B cell (primary cell): Measurements from ENCODE around the gene ACAA2. TPM values are rescaled to one million over a fixed set of nuclear protein-coding genes. Genes with fewer than 3 reads are reported as not detected.

ENCODE experiments used
- ATAC-seq: fragments of 200-7000 bp; cut with Tn5 transposase; one replicate; pipeline ENCODE4 v1.10.0; 2021; ENCODE audit warnings: low read depth, mild to moderate bottlenecking, moderate number of reproducible peaks, moderate library complexity
- CTCF ChIA-PET: fragments of 350-600 bp; sonication (Branson Sonifier 250); formaldehyde crosslinking; loops from one replicate; lab custom pipeline; 2021; ENCODE audit warnings: antibody characterized with exemption, inconsistent platforms; lab: Charles Lee
- POLR2A ChIA-PET: fragments of 350-600 bp; sonication (Branson Sonifier 250); formaldehyde crosslinking; loops from one replicate; lab custom pipeline; 2021; ENCODE audit warnings: antibody characterized with exemption; lab: Charles Lee
- DNase-seq: peaks from one replicate; pipeline ENCODE4 v3.0.0; 2013
- H2AFZ ChIP-seq: 2 replicates; pipeline ENCODE4 v1.6.1; 2012; ENCODE audit warnings: mild to moderate bottlenecking, low read depth, low read length; ENCODE audit not compliant: insufficient read depth, poor library complexity, severe bottlenecking
- H3K27ac ChIP-seq, 2 donors: 1 replicate in 1 of 2; 2 replicates in 1 of 2; pipeline ENCODE4 v1.5.1; 2012 to 2013; ENCODE audit warnings: low read length in 2 of 2, mild to moderate bottlenecking in 2 of 2, moderate library complexity in 1 of 2
- H3K27me3 ChIP-seq, 4 experiments: fragments of 200-600 bp in 1 of 4; sonication (generic) in 1 of 4; replicated peaks in 1 of 4; 1 replicate in 2 of 4; 2 replicates in 2 of 4; pipeline versions ENCODE4 v1.6.1 to v1.7.0; 2013 to 2016; ENCODE audit warnings: low read length in 3 of 4, mild to moderate bottlenecking in 2 of 4, mixed read lengths in 1 of 4, moderate library complexity in 1 of 4; ENCODE audit not compliant: insufficient read depth in 4 of 4, control insufficient read depth in 3 of 4; ENCODE audit errors: control extremely low read depth in 1 of 4
- H3K36me3 ChIP-seq, 2 experiments: replicated peaks in 1 of 2; 1 replicate in 1 of 2; 2 replicates in 1 of 2; pipeline versions ENCODE4 v1.6.1 to v1.7.1; 2013; ENCODE audit warnings: low read length in 1 of 2; ENCODE audit not compliant: insufficient read depth in 2 of 2, control insufficient read depth in 1 of 2; ENCODE audit errors: control extremely low read depth in 1 of 2, extremely low read depth in 1 of 2
- H3K4me1 ChIP-seq, 2 donors: fragments of 200-600 bp in 1 of 2; sonication (generic) in 1 of 2; 1 replicate in 1 of 2; 2 replicates in 1 of 2; pipeline versions ENCODE4 v1.5.1 to v1.6.1; 2013 to 2017; ENCODE audit warnings: low read length in 2 of 2; ENCODE audit not compliant: control insufficient read depth in 2 of 2, insufficient read depth in 2 of 2
- H3K4me2 ChIP-seq: replicated peaks from 2 replicates; pipeline ENCODE3; 2012; ENCODE audit warnings: mild to moderate bottlenecking, low read depth, low read length; ENCODE audit not compliant: poor library complexity, severe bottlenecking
- H3K4me3 ChIP-seq, 5 experiments: fragments of 200-600 bp in 1 of 5; sonication (generic) in 1 of 5; 1 replicate in 3 of 5; 2 replicates in 2 of 5; pipeline versions ENCODE4 v1.5.1 to v1.7.0; 2011 to 2016; ENCODE audit warnings: low read length in 4 of 5, mild to moderate bottlenecking in 4 of 5, low read depth in 2 of 5, control low read depth in 1 of 5, moderate library complexity in 1 of 5; ENCODE audit not compliant: insufficient read depth in 1 of 5; ENCODE audit errors: control extremely low read depth in 1 of 5, extremely low read depth in 1 of 5
- H3K79me2 ChIP-seq: fragments of 200-600 bp; sonication (generic); one replicate; pipeline ENCODE4 v1.6.0; 2016; ENCODE audit warnings: low read length; ENCODE audit not compliant: control insufficient read depth, insufficient read depth
- H3K9ac ChIP-seq: fragments of 200-600 bp; sonication (generic); 2 replicates; pipeline ENCODE4 v1.6.1; 2017; ENCODE audit warnings: mild to moderate bottlenecking, low read length, moderate library complexity
- H3K9me3 ChIP-seq, 3 donors: one replicate each; pipeline versions ENCODE4 v1.6.1 to v1.7.1; 2013; ENCODE audit warnings: low read length in 2 of 3; ENCODE audit not compliant: control insufficient read depth in 2 of 3, insufficient read depth in 1 of 3; ENCODE audit errors: control extremely low read depth in 1 of 3
- H4K20me1 ChIP-seq: 2 replicates; pipeline ENCODE4 v1.6.0; 2012; ENCODE audit warnings: mild to moderate bottlenecking, low read length; ENCODE audit not compliant: insufficient read depth, control insufficient read depth, poor library complexity, severe bottlenecking
- H3K27ac Mint-ChIP-seq: one replicate; pipeline ENCODE4 v1.8.0; 2021; ENCODE audit warnings: mixed read lengths
- H3K27me3 Mint-ChIP-seq: one replicate; pipeline ENCODE4 v1.8.0; 2021; ENCODE audit warnings: mixed read lengths
- H3K4me1 Mint-ChIP-seq: one replicate; pipeline ENCODE4 v1.8.0; 2021; ENCODE audit warnings: mixed read lengths
- H3K4me3 Mint-ChIP-seq: one replicate; pipeline ENCODE4 v1.8.0; 2021; ENCODE audit warnings: mixed read lengths
- H3K9me3 Mint-ChIP-seq: one replicate; pipeline ENCODE4 v1.8.0; 2022; ENCODE audit warnings: mixed read lengths; ENCODE audit not compliant: insufficient read depth
- CTCF ChIP-seq: fragments of 200-600 bp; IDR thresholded peaks from one replicate; pipeline ENCODE4 v1.8.0; 2022; ENCODE audit warnings: antibody characterized with exemption, mild to moderate bottlenecking
- EZH2 ChIP-seq: IDR thresholded peaks from 2 replicates; pipeline ENCODE4 v1.6.1; 2012; ENCODE audit warnings: borderline replicate concordance, low read depth, mild to moderate bottlenecking, moderate library complexity, low read length; ENCODE audit not compliant: insufficient read depth, poor library complexity, severe bottlenecking
- whole genome bisulfite sequencing: methylation state at CpG from one replicate; pipeline ENCODE4 v1.1.5; 2013; ENCODE audit warnings: missing lambda C conversion rate; ENCODE audit not compliant: insufficient coverage; 5-methylcytosine and 5-hydroxymethylcytosine counted together
- intact Hi-C: fragments of 100-400 bp; cut with micrococcal nuclease; formaldehyde crosslinking; loops from one replicate; pipeline ENCODE4 v1.10.0; 2022
- polyA plus RNA-seq: library from polyadenylated mRNA; depleted of rRNA; stranded (reverse); fragments of >200 nt; gene quantifications from 2 replicates; pipeline ENCODE4 v1.2.3, GENCODE V29; 2012
- total RNA-seq, 2 donors: library from RNA; stranded (reverse); fragments of 120-200 nt in 1 of 2; gene quantifications; 1 replicate in 1 of 2; 2 replicates in 1 of 2; pipeline versions ENCODE4 v1.2.3 to v1.2.4, GENCODE V29; 2013 to 2022

Gene ACAA2
- total and polyA plus RNA-seq, 2 donors (not counting 1 experiment from before 2014, with no cell fraction given), result 10.6 to 25.0 TPM

- Mint-ChIP-seq H3K4me1 (peaks cover 5% of the 10 kb centered on the region), H3K4me3 (no peak overlapping the region), H3K9me3 (no peaks in the 10 kb centered on the region), H3K27ac (no peak overlapping the region), H3K27me3 (no peaks in the 10 kb centered on the region)
- Histone ChIP-seq H3K4me3 (no peak overlapping the region), H3K36me3 (no peaks in the 10 kb centered on the region), H3K27me3 (no peaks in the 10 kb centered on the region), H4K20me1 (no peaks in the 10 kb centered on the region), H3K9ac (no peak overlapping the region), H3K27ac (no peak overlapping the region), H3K4me1 (peaks cover 0 to 5% of the 10 kb centered on the region in 2 donors), H3K4me2 (no peak overlapping the region), H3K79me2 (no peaks in the 10 kb centered on the region), H2AFZ (no peak overlapping the region), H3K9me3 (no peaks in the 10 kb centered on the region)
- DNase-seq (no peak), ATAC-seq (no peak)
- 30% methylated on average over 5 of the region's 5 CpGs for WGBS
- intact Hi-C loops, result no loop called here
- TF ChIP-seq CTCF, result no peak
- POLR2A ChIA-PET, result no interaction called here
- CTCF ChIA-PET, result no interaction called here
These were observed 6.7 kb upstream of the ACAA2 start for GRCh38 chr18:49819823-49820671.

- no peaks in the 10 kb centered on the region for H4K20me1 ChIP-seq
- H3K4me3 ChIP-seq, result no peak overlapping the region
- H3K9me3 ChIP-seq, result no peaks in the 10 kb centered on the region
- H3K4me2 ChIP-seq, result no peak overlapping the region
- peaks cover 2% of the 10 kb centered on the region for H3K79me2 ChIP-seq
- H3K27ac ChIP-seq, result no peak overlapping the region
- intact Hi-C loops, result no loop called here
- DNase-seq (no peak), ATAC-seq (no peak)
- TF ChIP-seq CTCF (no peak), EZH2 (no peak)
- H3K4me1 Mint-ChIP-seq, result peaks cover 11% of the 10 kb centered on the region
- H3K4me3 Mint-ChIP-seq, result no peak overlapping the region
- no peaks in the 10 kb centered on the region for H3K36me3 ChIP-seq
- no peak overlapping the region for H3K9ac ChIP-seq
- H3K27me3 ChIP-seq, result no peaks in the 10 kb centered on the region
- WGBS, result 87% methylated on average over 5 of the region's 5 CpGs
- POLR2A ChIA-PET, result no interaction called here
- H3K9me3 Mint-ChIP-seq, result no peaks in the 10 kb centered on the region
- peaks cover 5 to 6% of the 10 kb centered on the region in 2 donors for H3K4me1 ChIP-seq
- H3K27me3 Mint-ChIP-seq, result no peaks in the 10 kb centered on the region
- CTCF ChIA-PET, result no interaction called here
- H3K27ac Mint-ChIP-seq, result no peak overlapping the region
- H2AFZ ChIP-seq, result no peak overlapping the region
These were observed 5.8 kb upstream of the ACAA2 start for GRCh38 chr18:49819071-49819662.
